HCT116 (cell line): ENCODE data around the gene ATP8B4. TPM values are rescaled to one million over a fixed set of nuclear protein-coding genes. Genes with fewer than 3 reads are reported as not detected.

Source experiments
- ATAC-seq: fragments of 200-7000 bp; cut with Tn5 transposase; 2 replicates; pipeline ENCODE4 v1.9.1; 2020; ENCODE audit warnings: mild to moderate bottlenecking, moderate library complexity
- BruUV-seq: library from RNA; stranded (reverse); fragments of 400-500 nt; replicated peaks from 2 replicates; lab custom pipeline; 2021; lab: Mats Ljungman, UMichigan
- CTCF ChIA-PET: fragments of 300-600 bp; sonication (Branson Sonifier 250); formaldehyde crosslinking; loops from one replicate; lab custom pipeline; 2021; ENCODE audit warnings: antibody characterized with exemption; lab: Charles Lee
- POLR2A ChIA-PET: fragments of 300-600, 350-600 bp; sonication (Branson Sonifier 250); formaldehyde crosslinking; loops from one replicate; lab custom pipeline; 2021; ENCODE audit warnings: antibody characterized with exemption; lab: Charles Lee
- RAD21 ChIA-PET, 2 experiments: fragments of 300-600 bp; sonication (Branson Sonifier 250); formaldehyde crosslinking; loops; one replicate each; lab custom pipeline; 2023; ENCODE audit warnings: low total read pairs in 2 of 2; ENCODE audit not compliant: uncharacterized antibody in 2 of 2, unreplicated experiment in 2 of 2, low non-redundant PET in 1 of 2; lab: Charles Lee
- DNase-seq: peaks from one replicate; pipeline ENCODE4 v3.0.0-alpha.2; 2010; ENCODE audit warnings: low read depth, low spot score
- H2AFZ ChIP-seq: fragments of 200-600 bp; shearing (Covaris generic), sonication (generic); 2 replicates; pipeline ENCODE4 v1.6.1; 2017; ENCODE audit warnings: low read depth, mixed run types, mixed read lengths, antibody characterized with exemption, low read length; ENCODE audit not compliant: poor library complexity, severe bottlenecking
- H3K27ac ChIP-seq: 2 replicates; pipeline ENCODE4 v1.5.1; 2012; ENCODE audit warnings: low read depth, low read length
- H3K27me3 ChIP-seq: fragments of 200-600 bp; sonication (generic); 2 replicates; pipeline ENCODE4 v1.6.1; 2016; ENCODE audit warnings: mixed run types, low read length, mixed read lengths; ENCODE audit not compliant: insufficient read depth
- H3K36me3 ChIP-seq, 2 experiments: fragments of 200-500 bp in 1 of 2; fragments of 200-600 bp in 1 of 2; sonication (Bioruptor generic) in 1 of 2; sonication (generic) in 1 of 2; 2 replicates each; pipeline versions ENCODE4 v1.5.1 to v1.6.1; 2014 to 2016; ENCODE audit warnings: low read length in 2 of 2, inconsistent platforms in 1 of 2, mixed read lengths in 1 of 2, mixed run types in 1 of 2; ENCODE audit not compliant: insufficient read depth in 2 of 2, control insufficient read depth in 1 of 2
- H3K4me1 ChIP-seq, 2 experiments: fragments of 200-600 bp in 1 of 2; sonication (generic) in 1 of 2; 2 replicates each; pipeline versions ENCODE4 v1.5.1 to v1.6.1; 2012 to 2017; ENCODE audit warnings: low read length in 2 of 2, inconsistent platforms in 1 of 2, mild to moderate bottlenecking in 1 of 2, mixed read lengths in 1 of 2, mixed run types in 1 of 2, moderate library complexity in 1 of 2; ENCODE audit not compliant: insufficient read depth in 2 of 2, control insufficient read depth in 1 of 2
- H3K4me2 ChIP-seq: fragments of 200-600 bp; sonication (generic); 2 replicates; pipeline ENCODE4 v1.6.1; 2017; ENCODE audit warnings: mixed run types, low read length, mixed read lengths
- H3K4me3 ChIP-seq, 2 experiments: fragments of 200-600 bp in 1 of 2; sonication (generic) in 1 of 2; replicated peaks in 1 of 2; 2 replicates each; pipeline ENCODE4 v1.5.1; 2011 to 2016; ENCODE audit warnings: low read length in 2 of 2, control low read depth in 1 of 2, low read depth in 1 of 2, mild to moderate bottlenecking in 1 of 2, mixed read lengths in 1 of 2, mixed run types in 1 of 2
- H3K79me2 ChIP-seq: fragments of 200-600 bp; sonication (generic); 2 replicates; pipeline ENCODE4 v1.6.1; 2017; ENCODE audit warnings: mild to moderate bottlenecking, mixed run types, low read length, moderate library complexity, mixed read lengths; ENCODE audit not compliant: insufficient read depth
- H3K9ac ChIP-seq: fragments of 200-600 bp; sonication (generic); 2 replicates; pipeline ENCODE4 v1.6.1; 2016; ENCODE audit warnings: low read length, mixed read lengths
- H3K9me2 ChIP-seq: fragments of 200-600 bp; sonication (generic), shearing (Covaris generic); 2 replicates; pipeline ENCODE4 v1.6.1; 2017; ENCODE audit warnings: mixed run types, mild to moderate bottlenecking, moderate library complexity; ENCODE audit not compliant: insufficient read depth
- H3K9me3 ChIP-seq, 2 experiments: fragments of 200-500 bp in 1 of 2; fragments of 200-600 bp in 1 of 2; sonication (Bioruptor generic) in 1 of 2; sonication (generic) in 1 of 2; 2 replicates each; pipeline ENCODE4 v1.6.1; 2014 to 2017; ENCODE audit warnings: low read length in 2 of 2, mixed read lengths in 2 of 2, inconsistent platforms in 1 of 2, low read depth in 1 of 2, mild to moderate bottlenecking in 1 of 2, mixed run types in 1 of 2, moderate library complexity in 1 of 2; ENCODE audit not compliant: control insufficient read depth in 1 of 2, insufficient read depth in 1 of 2
- H4K20me1 ChIP-seq: fragments of 200-600 bp; sonication (generic), shearing (Covaris generic); 2 replicates; pipeline ENCODE4 v1.6.1; 2017; ENCODE audit warnings: mixed run types, mild to moderate bottlenecking, moderate library complexity; ENCODE audit not compliant: insufficient read depth
- CBX3 ChIP-seq: IDR thresholded peaks from 2 replicates; pipeline ENCODE4 v1.6.1; 2012; ENCODE audit warnings: low read depth
- CEBPB ChIP-seq: IDR thresholded peaks from 2 replicates; pipeline ENCODE4 v1.6.1; 2012; ENCODE audit warnings: low read depth
- EGR1 ChIP-seq: IDR thresholded peaks from 2 replicates; pipeline ENCODE4 v1.6.1; 2012; ENCODE audit warnings: low read depth
- ELF1 ChIP-seq: IDR thresholded peaks from 2 replicates; pipeline ENCODE4 v1.6.1; 2012; ENCODE audit warnings: low read depth, borderline replicate concordance
- EZH2 ChIP-seq: fragments of 200-600 bp; sonication (generic); IDR thresholded peaks from 2 replicates; pipeline ENCODE4 v1.6.1; 2017; ENCODE audit warnings: antibody characterized with exemption, mixed run types
- FOSL1 ChIP-seq: IDR thresholded peaks from 2 replicates; pipeline ENCODE4 v1.6.1; 2012; ENCODE audit warnings: low read depth
- JUND ChIP-seq: IDR thresholded peaks from 2 replicates; pipeline ENCODE4 v1.6.1; 2012
- POLR2A ChIP-seq: IDR thresholded peaks from 2 replicates; pipeline ENCODE4 v1.7.0; 2011; ENCODE audit warnings: borderline replicate concordance; ENCODE audit not compliant: insufficient read depth, insufficient read length; ENCODE audit errors: extremely low read depth
- POLR2AphosphoS5 ChIP-seq: IDR thresholded peaks from 2 replicates; pipeline ENCODE4 v1.6.1; 2011; ENCODE audit warnings: mild to moderate bottlenecking, low read depth, low read length, moderate library complexity
- RAD21 ChIP-seq: IDR thresholded peaks from 2 replicates; pipeline ENCODE4 v1.6.1; 2012; ENCODE audit warnings: low read depth, mild to moderate bottlenecking
- REST ChIP-seq: IDR thresholded peaks from 2 replicates; pipeline ENCODE4 v1.6.1; 2012; ENCODE audit warnings: low read depth
- SIN3A ChIP-seq: IDR thresholded peaks from 2 replicates; pipeline ENCODE4 v1.6.1; 2012; ENCODE audit warnings: low read depth
- SP1 ChIP-seq: IDR thresholded peaks from 2 replicates; pipeline ENCODE4 v1.6.1; 2012; ENCODE audit warnings: low read depth
- TCF7L2 ChIP-seq: IDR thresholded peaks from 2 replicates; pipeline ENCODE4 v1.7.0; 2011; ENCODE audit warnings: borderline replicate concordance, inconsistent platforms; ENCODE audit not compliant: insufficient read depth, insufficient read length; ENCODE audit errors: extremely low read depth
- YY1 ChIP-seq: IDR thresholded peaks from 2 replicates; pipeline ENCODE4 v1.6.1; 2011; ENCODE audit warnings: low read length, low read depth, moderate library complexity, mild to moderate bottlenecking; ENCODE audit not compliant: insufficient replicate concordance; ENCODE audit errors: extremely low read depth
- ZBTB33 ChIP-seq: IDR thresholded peaks from 2 replicates; pipeline ENCODE4 v1.6.1; 2011; ENCODE audit warnings: mild to moderate bottlenecking, low read length, moderate library complexity; ENCODE audit not compliant: insufficient replicate concordance; ENCODE audit errors: extremely low read depth
- ZFX ChIP-seq: fragments of 450-650 bp; IDR thresholded peaks from 2 replicates; pipeline ENCODE4 v1.6.1; 2017
- ZNF274 ChIP-seq: fragments of 200-500 bp; sonication (Bioruptor generic); IDR thresholded peaks from 2 replicates; pipeline ENCODE4 v1.6.1; 2014; ENCODE audit warnings: mild to moderate bottlenecking, low read depth, low read length, inconsistent platforms
- intact Hi-C: fragments of 100-400 bp; cut with micrococcal nuclease; formaldehyde crosslinking; loops from 2 replicates; pipeline ENCODE4 v1.10.0; 2022
- total RNA-seq: library from RNA; stranded (reverse); gene quantifications from one replicate; pipeline ENCODE4 v1.2.1, GENCODE V29; 2021; ENCODE audit not compliant: unreplicated experiment
- TF ChIP-seq, protein P1 (sequence below): IDR thresholded peaks from 2 replicates; pipeline ENCODE4 v1.6.1; 2012
- TF ChIP-seq, protein P2 (sequence below): IDR thresholded peaks from 2 replicates; pipeline ENCODE4 v1.6.1; 2012

ATP8B4 gene
- total RNA-seq, 1 experiment from 2014 or later, result 0.25 TPM

DNA sequence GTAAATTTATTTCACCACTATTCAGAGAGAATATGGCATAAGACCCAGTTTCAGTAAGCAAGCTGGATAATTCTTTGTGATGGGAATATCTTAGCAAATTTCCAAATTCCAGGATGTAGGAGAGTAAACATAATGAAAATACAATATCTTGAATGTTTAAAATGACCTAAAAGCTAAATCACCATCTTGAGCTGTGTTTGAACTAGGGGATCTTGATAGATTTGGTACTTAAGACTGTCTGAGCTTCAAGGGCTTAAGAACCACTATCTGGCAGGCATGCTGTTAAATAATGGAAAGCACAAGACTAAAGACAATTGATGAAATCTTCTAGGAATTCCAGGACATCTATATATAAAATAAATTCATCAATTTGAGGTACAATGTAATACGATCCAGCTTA, 217.7 kb downstream of the ATP8B4 start:
- Histone ChIP-seq H3K9me3 (no peaks in the 10 kb centered on the region), H3K27me3 (no peaks in the 10 kb centered on the region), H3K4me1 (no peaks in the 10 kb centered on the region), H3K4me2 (no peak overlapping the region), H4K20me1 (no peaks in the 10 kb centered on the region), H2AFZ (no peak overlapping the region), H3K36me3 (no peaks in the 10 kb centered on the region), H3K9ac (no peak overlapping the region), H3K79me2 (no peaks in the 10 kb centered on the region), H3K27ac (no peak overlapping the region), H3K4me3 (no peak overlapping the region), H3K9me2 (no peaks in the 10 kb centered on the region)
- RAD21 ChIA-PET, result no interaction called here
- POLR2A ChIA-PET, result no interaction called here
- ATAC-seq (no peak), DNase-seq (no peak)
- CTCF ChIA-PET, result interaction anchor here (1.6 kb wide), 1 partner anchor 20 kb away, joined by 3 read pairs; no protein-coding TSS in a partner anchor
- BruUV-seq, result no TSS peak
- intact Hi-C loops, result no loop called here
- no peak for TF ChIP-seq RAD21
- no peak for TF ChIP-seq SP1
- TF ChIP-seq EZH2, result no peak
- TF ChIP-seq ELF1, result no peak
- no peak for TF ChIP-seq YY1
- no peak for TF ChIP-seq REST
- TF ChIP-seq, protein P1, sequence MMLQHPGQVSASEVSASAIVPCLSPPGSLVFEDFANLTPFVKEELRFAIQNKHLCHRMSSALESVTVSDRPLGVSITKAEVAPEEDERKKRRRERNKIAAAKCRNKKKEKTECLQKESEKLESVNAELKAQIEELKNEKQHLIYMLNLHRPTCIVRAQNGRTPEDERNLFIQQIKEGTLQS, result no peak
- TF ChIP-seq, protein P2, sequence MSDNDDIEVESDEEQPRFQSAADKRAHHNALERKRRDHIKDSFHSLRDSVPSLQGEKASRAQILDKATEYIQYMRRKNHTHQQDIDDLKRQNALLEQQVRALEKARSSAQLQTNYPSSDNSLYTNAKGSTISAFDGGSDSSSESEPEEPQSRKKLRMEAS, result no peak
- no peak for TF ChIP-seq EGR1
- no peak for TF ChIP-seq ZBTB33
- no peak for TF ChIP-seq CBX3
- no peak for TF ChIP-seq CEBPB
- no peak for TF ChIP-seq TCF7L2
- TF ChIP-seq SIN3A, result no peak
- TF ChIP-seq JUND, result no peak
- no peak for TF ChIP-seq FOSL1
- no peak for TF ChIP-seq POLR2AphosphoS5
- TF ChIP-seq POLR2A, result no peak
- no peak for TF ChIP-seq ZFX
- TF ChIP-seq ZNF274, result no peak
